ENCODE data around the gene MRPS11. TPM values are rescaled to one million over a fixed set of nuclear protein-coding genes. Genes with fewer than 3 reads are reported as not detected.

MRPS11 gene
- total RNA-seq (59.6 TPM), polyA plus RNA-seq (38.5 TPM)
- long read RNA-seq, donor 1, partial matches to known transcripts, result 0 of 3 reads
- long read RNA-seq, donor 1, other reads (novel, unspliced or antisense), result 0 of 3 reads
- long read RNA-seq, donor 2, result 0 reads
- long read RNA-seq, donor 3, transcript MRPS11-201 (6 exons, 3,644 nt), result major isoform, 24 of 52 reads
- long read RNA-seq, donor 3, partial matches to known transcripts, result 0 of 52 reads
- long read RNA-seq, donor 3, other reads (novel, unspliced or antisense), result 22 of 52 reads
- long read RNA-seq, donor 4, transcript MRPS11-201 (6 exons, 3,644 nt), result major isoform, 6 of 6 reads
- long read RNA-seq, donor 4, partial matches to known transcripts, result 0 of 6 reads
- long read RNA-seq, donor 4, other reads (novel, unspliced or antisense), result 0 of 6 reads
- long read RNA-seq, donor 5, transcript MRPS11-201 (6 exons, 3,644 nt), result major isoform, 30 of 63 reads
- long read RNA-seq, donor 5, partial matches to known transcripts, result 5 of 63 reads
- long read RNA-seq, donor 5, other reads (novel, unspliced or antisense), result 20 of 63 reads
- long read RNA-seq, donor 6, transcript MRPS11-201 (6 exons, 3,644 nt), result major isoform, 17 of 20 reads
- long read RNA-seq, donor 6, partial matches to known transcripts, result 0 of 20 reads
- long read RNA-seq, donor 6, other reads (novel, unspliced or antisense), result 0 of 20 reads
- long read RNA-seq, donor 7, partial matches to known transcripts, result 0 of 6 reads
- long read RNA-seq, donor 7, other reads (novel, unspliced or antisense), result 0 of 6 reads
- long read RNA-seq, donor 8, transcript MRPS11-201 (6 exons, 3,644 nt), result major isoform, 5 of 8 reads
- long read RNA-seq, donor 8, partial matches to known transcripts, result 0 of 8 reads
- long read RNA-seq, donor 8, other reads (novel, unspliced or antisense), result 0 of 8 reads
- long read RNA-seq, donor 9, transcript MRPS11-201 (6 exons, 3,644 nt), result major isoform, 16 of 18 reads
- long read RNA-seq, donor 9, partial matches to known transcripts, result 0 of 18 reads
- long read RNA-seq, donor 9, other reads (novel, unspliced or antisense), result 0 of 18 reads
- long read RNA-seq, donor 10, transcript MRPS11-201 (6 exons, 3,644 nt), result major isoform, 17 of 19 reads
- long read RNA-seq, donor 10, partial matches to known transcripts, result 0 of 19 reads
- long read RNA-seq, donor 10, other reads (novel, unspliced or antisense), result 0 of 19 reads

GRCh38 chr15:88467073-88467934 lies at the start of gene MRPS11, which contains the start of gene MRPL46:
Gene MRPS11 (plus strand): TSS chr15:88467708. CDS start chr15:88467718, 10 bp downstream.
Gene MRPL46 (minus strand): TSS chr15:88467388. CDS start chr15:88467377, 11 bp downstream.
- under 1% methylated on average over 55 of the region's 55 CpGs for WGBS
- no peaks in the 10 kb centered on the region for H3K9me3 ChIP-seq (ENCODE audit: control insufficient read depth in 2 of 2, insufficient read depth in 1 of 2, low read length in 1 of 2)
- H3K4me3 ChIP-seq (ENCODE audit: low read length in 2 of 2), result peak within 1 kb of the TSS; percentile 93 to 94
- peak within 1 kb of the TSS; percentile 79 to 89 for H3K27ac ChIP-seq (ENCODE audit: low read depth in 1 of 2, low read length in 1 of 2)
- no peaks in the 10 kb centered on the region for H3K27me3 ChIP-seq (ENCODE audit: control insufficient read depth in 2 of 2, insufficient read depth in 1 of 2, low read length in 1 of 2)
- H3K4me1 ChIP-seq (ENCODE audit: control insufficient read depth in 2 of 2, insufficient read depth in 2 of 2, low read length in 2 of 2), result peaks cover 10 to 13% of the 10 kb centered on the region in 2 donors
- peak; percentile 87 to 97 (median 92) for DNase-seq (ENCODE audit: low read depth in 6 of 9, low spot score in 9 of 9)
- peaks cover 25 to 28% of the 10 kb centered on the region in 2 donors for H3K36me3 ChIP-seq (ENCODE audit: control insufficient read depth in 2 of 2, insufficient read depth in 2 of 2, low read length in 1 of 2)

- Histone ChIP-seq H3K27me3 (ENCODE audit: control insufficient read depth in 2 of 2, insufficient read depth in 1 of 2, low read length in 1 of 2) (no peaks in the 10 kb centered on the region), H3K9me3 (ENCODE audit: control insufficient read depth in 2 of 2, insufficient read depth in 1 of 2, low read length in 1 of 2) (no peaks in the 10 kb centered on the region), H3K4me1 (ENCODE audit: control insufficient read depth in 2 of 2, insufficient read depth in 2 of 2, low read length in 2 of 2) (no peaks in the 10 kb centered on the region), H3K36me3 (ENCODE audit: control insufficient read depth in 2 of 2, insufficient read depth in 2 of 2, low read length in 1 of 2) (no peaks in the 10 kb centered on the region), H3K4me3 (ENCODE audit: low read length in 2 of 2) (no peak overlapping the region), H3K27ac (ENCODE audit: low read depth in 1 of 2, low read length in 1 of 2) (no peak overlapping the region)
- DNase-seq (ENCODE audit: low read depth in 6 of 9, low spot score in 9 of 9), result no peak
- WGBS, result 86% methylated on average over 3 of the region's 3 CpGs
These were observed 47.7 kb upstream of the MRPS11 start for GRCh38 chr15:88419830-88420229.

GRCh38 chr15:88423331-88423730 lies 44.2 kb upstream of the MRPS11 start:
- DNase-seq (ENCODE audit: low read depth in 6 of 9, low spot score in 9 of 9), result no peak

GRCh38 chr15:88426304-88426703 lies 41.2 kb upstream of the MRPS11 start:
- Histone ChIP-seq H3K27ac (ENCODE audit: low read depth in 1 of 2, low read length in 1 of 2) (no peak overlapping the region), H3K4me3 (ENCODE audit: low read length in 2 of 2) (no peak overlapping the region), H3K27me3 (ENCODE audit: control insufficient read depth in 2 of 2, insufficient read depth in 1 of 2, low read length in 1 of 2) (peaks cover 0 to 10% of the 10 kb centered on the region in 2 donors), H3K9me3 (ENCODE audit: control insufficient read depth in 2 of 2, insufficient read depth in 1 of 2, low read length in 1 of 2) (no peaks in the 10 kb centered on the region), H3K4me1 (ENCODE audit: control insufficient read depth in 2 of 2, insufficient read depth in 2 of 2, low read length in 2 of 2) (no peaks in the 10 kb centered on the region), H3K36me3 (ENCODE audit: control insufficient read depth in 2 of 2, insufficient read depth in 2 of 2, low read length in 1 of 2) (no peaks in the 10 kb centered on the region)
- DNase-seq (ENCODE audit: low read depth in 6 of 9, low spot score in 9 of 9), result no peak
- WGBS, result 97% methylated on average over 2 of the region's 2 CpGs

More at GRCh38 chr15:88423331-88423730, 44.2 kb upstream of the MRPS11 start:
- no peak overlapping the region for H3K27ac ChIP-seq (ENCODE audit: low read depth in 1 of 2, low read length in 1 of 2)
- no peak overlapping the region for H3K4me3 ChIP-seq (ENCODE audit: low read length in 2 of 2)
- 96% methylated on average over 8 of the region's 8 CpGs for WGBS
- H3K36me3 ChIP-seq (ENCODE audit: control insufficient read depth in 2 of 2, insufficient read depth in 2 of 2, low read length in 1 of 2), result no peaks in the 10 kb centered on the region
- no peaks in the 10 kb centered on the region for H3K4me1 ChIP-seq (ENCODE audit: control insufficient read depth in 2 of 2, insufficient read depth in 2 of 2, low read length in 2 of 2)
- no peaks in the 10 kb centered on the region for H3K9me3 ChIP-seq (ENCODE audit: control insufficient read depth in 2 of 2, insufficient read depth in 1 of 2, low read length in 1 of 2)
- H3K27me3 ChIP-seq (ENCODE audit: control insufficient read depth in 2 of 2, insufficient read depth in 1 of 2, low read length in 1 of 2), result peaks cover 0 to 5% of the 10 kb centered on the region in 2 donors

GRCh38 chr15:88428053-88428452 lies 39.5 kb upstream of the MRPS11 start:
- no peak overlapping the region for H3K4me3 ChIP-seq (ENCODE audit: low read length in 2 of 2)
- DNase-seq (ENCODE audit: low read depth in 6 of 9, low spot score in 9 of 9), result no peak
- 63% methylated on average over 9 of the region's 9 CpGs for WGBS
- peaks cover 0 to 10% of the 10 kb centered on the region in 2 donors for H3K27me3 ChIP-seq (ENCODE audit: control insufficient read depth in 2 of 2, insufficient read depth in 1 of 2, low read length in 1 of 2)
- H3K4me1 ChIP-seq (ENCODE audit: control insufficient read depth in 2 of 2, insufficient read depth in 2 of 2, low read length in 2 of 2), result no peaks in the 10 kb centered on the region
- no peak overlapping the region for H3K27ac ChIP-seq (ENCODE audit: low read depth in 1 of 2, low read length in 1 of 2)
- no peaks in the 10 kb centered on the region for H3K9me3 ChIP-seq (ENCODE audit: control insufficient read depth in 2 of 2, insufficient read depth in 1 of 2, low read length in 1 of 2)
- no peaks in the 10 kb centered on the region for H3K36me3 ChIP-seq (ENCODE audit: control insufficient read depth in 2 of 2, insufficient read depth in 2 of 2, low read length in 1 of 2)

- H3K36me3 ChIP-seq (ENCODE audit: control insufficient read depth in 2 of 2, insufficient read depth in 2 of 2, low read length in 1 of 2), result no peaks in the 10 kb centered on the region
- H3K4me1 ChIP-seq (ENCODE audit: control insufficient read depth in 2 of 2, insufficient read depth in 2 of 2, low read length in 2 of 2), result no peaks in the 10 kb centered on the region
- no peak overlapping the region for H3K27ac ChIP-seq (ENCODE audit: low read depth in 1 of 2, low read length in 1 of 2)
- no peaks in the 10 kb centered on the region for H3K9me3 ChIP-seq (ENCODE audit: control insufficient read depth in 2 of 2, insufficient read depth in 1 of 2, low read length in 1 of 2)
- 91% methylated on average over 12 of the region's 12 CpGs for WGBS
- peaks cover 0 to 10% of the 10 kb centered on the region in 2 donors for H3K27me3 ChIP-seq (ENCODE audit: control insufficient read depth in 2 of 2, insufficient read depth in 1 of 2, low read length in 1 of 2)
- H3K4me3 ChIP-seq (ENCODE audit: low read length in 2 of 2), result no peak overlapping the region
- DNase-seq (ENCODE audit: low read depth in 6 of 9, low spot score in 9 of 9), result no peak
These were observed 38.5 kb upstream of the MRPS11 start for GRCh38 chr15:88428805-88429605.

GRCh38 chr15:88430051-88430450 lies 37.5 kb upstream of the MRPS11 start:
- H3K4me3 ChIP-seq (ENCODE audit: low read length in 2 of 2), result no peak overlapping the region
- peaks cover 0 to 10% of the 10 kb centered on the region in 2 donors for H3K27me3 ChIP-seq (ENCODE audit: control insufficient read depth in 2 of 2, insufficient read depth in 1 of 2, low read length in 1 of 2)
- no peaks in the 10 kb centered on the region for H3K9me3 ChIP-seq (ENCODE audit: control insufficient read depth in 2 of 2, insufficient read depth in 1 of 2, low read length in 1 of 2)
- H3K27ac ChIP-seq (ENCODE audit: low read depth in 1 of 2, low read length in 1 of 2), result no peak overlapping the region
- H3K36me3 ChIP-seq (ENCODE audit: control insufficient read depth in 2 of 2, insufficient read depth in 2 of 2, low read length in 1 of 2), result no peaks in the 10 kb centered on the region
- DNase-seq (ENCODE audit: low read depth in 6 of 9, low spot score in 9 of 9), result no peak
- no peaks in the 10 kb centered on the region for H3K4me1 ChIP-seq (ENCODE audit: control insufficient read depth in 2 of 2, insufficient read depth in 2 of 2, low read length in 2 of 2)
